Ovary (tissue), 3 donors: ENCODE measurements around the gene GABRB2.

Source experiments
- CTCF ChIP-seq, 3 donors: fragments of 450-650 bp in 2 of 3; fragments of 200-600 bp in 1 of 3; IDR thresholded peaks; one replicate each; pipeline versions ENCODE4 v1.5.1 to v1.8.0; 2016 to 2022; ENCODE audit warnings: antibody characterized with exemption in 3 of 3, mild to moderate bottlenecking in 1 of 3
- POLR2A ChIP-seq: fragments of 450-650 bp; IDR thresholded peaks from one replicate; pipeline ENCODE4 v1.6.1; 2017; ENCODE audit warnings: antibody characterized with exemption, mild to moderate bottlenecking, moderate library complexity
- donor health status: DM: no; HTN: no; CAD: no.

DNA sequence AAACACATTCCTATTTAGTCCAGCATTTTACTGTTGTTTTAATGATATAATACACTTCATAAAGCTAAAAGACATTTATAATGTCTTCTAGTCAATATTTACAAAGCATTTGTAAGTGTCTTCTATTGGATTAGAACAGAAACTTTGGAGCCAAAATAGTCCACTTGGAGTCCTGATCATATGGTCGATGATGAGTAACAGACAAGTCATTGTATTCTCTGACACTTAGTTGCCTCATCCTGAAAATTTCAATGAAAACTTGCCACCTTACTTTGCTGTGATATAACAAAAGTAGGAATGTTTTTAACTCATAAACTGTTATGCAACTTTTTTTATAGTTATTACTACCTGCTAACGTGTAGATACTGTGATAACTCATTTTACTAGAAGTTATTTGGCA is 132.5 kb downstream of the GABRB2 start:
- TF ChIP-seq CTCF (IDR thresholded peaks at IDR 0.05) = no peak
- no peak for TF ChIP-seq POLR2A
